GM19328 (cell line): ENCODE results near the gene FAM236C.
"Not testable (repeated sequence)": the region's sequence is repeated elsewhere in the genome, so short reads cannot be mapped to it uniquely, and the experiment has no call there.

Experiments
- ATAC-seq: cut with Tn5 transposase; IDR thresholded peaks from one replicate; pipeline ENCODE4 v1.9.1; 2021; ENCODE audit warnings: mild to moderate bottlenecking, moderate library complexity; ENCODE audit not compliant: unreplicated experiment

The FAM236C gene

DNA sequence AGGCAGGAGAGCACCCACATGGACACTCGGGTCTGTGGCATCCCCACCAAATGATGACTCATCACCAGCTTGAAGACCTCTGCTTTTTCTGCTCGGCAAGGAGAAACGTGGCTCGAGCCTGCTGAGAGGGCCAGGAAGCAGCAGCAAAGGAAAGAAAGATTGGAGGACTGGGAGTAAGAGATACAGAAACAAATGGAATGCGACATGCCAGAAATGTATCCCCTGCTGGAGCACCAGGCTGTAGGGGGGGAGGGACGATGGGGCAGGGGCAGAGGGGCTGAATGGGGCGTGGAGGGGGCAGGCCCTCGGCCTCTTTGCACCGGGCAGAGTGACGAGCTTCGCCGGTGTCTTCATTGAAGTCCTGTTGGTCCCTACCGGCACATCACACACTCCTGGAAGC lies at the start of gene FAM236C:
Gene FAM236C (plus strand): TSS at position 301 of the 400 bp plus-strand sequence. CDS start 100 bp downstream, outside the sequence.
- ATAC-seq = not testable (repeated sequence)

GRCh38 chrX:72882898-72883297 lies 29.5 kb upstream of the FAM236C start:
- ATAC-seq = not testable (repeated sequence)

DNA sequence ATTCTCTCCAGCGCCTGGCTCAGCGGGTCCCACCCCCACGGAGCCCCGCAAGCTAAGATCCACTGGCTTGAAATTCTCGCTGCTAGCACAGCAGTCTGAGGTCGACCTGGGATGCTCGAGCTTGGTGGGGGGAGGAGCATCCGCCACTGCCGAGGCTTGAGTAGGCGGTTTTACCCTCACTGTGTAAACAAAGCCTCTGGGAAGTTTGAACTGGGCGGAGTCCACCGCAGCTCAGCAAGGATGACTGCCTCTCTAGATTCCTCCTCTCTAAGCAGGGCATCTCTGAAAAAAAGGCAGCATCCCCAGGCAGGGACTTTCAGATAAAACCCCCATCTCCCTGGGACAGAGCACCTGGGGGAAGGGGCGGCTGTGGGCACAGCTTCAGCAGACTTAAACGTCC lies 22.7 kb upstream of the FAM236C start:
- ATAC-seq = not testable (repeated sequence)

- not testable (repeated sequence) for ATAC-seq
Observed at GRCh38 chrX:72916096-72916495, 3.7 kb downstream of the FAM236C start.

GRCh38 chrX:72932283-72932682 lies 19.9 kb downstream of the FAM236C start:
- ATAC-seq = not testable (repeated sequence)

- ATAC-seq = not testable (repeated sequence)
Observed at GRCh38 chrX:72936455-72936854, 24.0 kb downstream of the FAM236C start.

- ATAC-seq = not testable (repeated sequence)
Observed at GRCh38 chrX:72936882-72937455, 24.6 kb downstream of the FAM236C start.

DNA sequence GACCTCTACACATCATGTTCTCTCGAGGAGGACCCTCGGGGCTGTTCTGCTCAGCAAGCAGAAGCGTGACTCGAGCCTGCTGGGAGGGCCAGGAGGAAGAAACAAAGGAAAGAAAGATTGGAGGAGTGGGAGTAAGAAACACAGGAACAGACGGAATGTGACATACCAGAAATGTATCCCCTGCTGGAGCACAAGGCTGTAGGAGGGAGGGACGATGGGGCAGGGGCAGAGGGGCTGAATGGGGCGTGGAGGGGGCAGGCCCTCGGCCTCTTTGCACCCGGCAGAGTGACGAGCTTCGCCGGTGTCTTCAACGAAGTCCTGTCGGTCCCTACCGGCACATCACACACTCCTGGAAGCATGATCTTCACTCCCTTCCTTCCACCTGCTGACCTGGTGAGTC lies 25.5 kb downstream of the FAM236C start, which contains the start of gene FAM236A:
Gene FAM236A (plus strand): TSS at position 301 of the 400 bp plus-strand sequence. CDS start 57 bp downstream, at position 358.
- ATAC-seq = not testable (repeated sequence)

- not testable (repeated sequence) for ATAC-seq
Observed at GRCh38 chrX:72942272-72942671, 29.9 kb downstream of the FAM236C start.

DNA sequence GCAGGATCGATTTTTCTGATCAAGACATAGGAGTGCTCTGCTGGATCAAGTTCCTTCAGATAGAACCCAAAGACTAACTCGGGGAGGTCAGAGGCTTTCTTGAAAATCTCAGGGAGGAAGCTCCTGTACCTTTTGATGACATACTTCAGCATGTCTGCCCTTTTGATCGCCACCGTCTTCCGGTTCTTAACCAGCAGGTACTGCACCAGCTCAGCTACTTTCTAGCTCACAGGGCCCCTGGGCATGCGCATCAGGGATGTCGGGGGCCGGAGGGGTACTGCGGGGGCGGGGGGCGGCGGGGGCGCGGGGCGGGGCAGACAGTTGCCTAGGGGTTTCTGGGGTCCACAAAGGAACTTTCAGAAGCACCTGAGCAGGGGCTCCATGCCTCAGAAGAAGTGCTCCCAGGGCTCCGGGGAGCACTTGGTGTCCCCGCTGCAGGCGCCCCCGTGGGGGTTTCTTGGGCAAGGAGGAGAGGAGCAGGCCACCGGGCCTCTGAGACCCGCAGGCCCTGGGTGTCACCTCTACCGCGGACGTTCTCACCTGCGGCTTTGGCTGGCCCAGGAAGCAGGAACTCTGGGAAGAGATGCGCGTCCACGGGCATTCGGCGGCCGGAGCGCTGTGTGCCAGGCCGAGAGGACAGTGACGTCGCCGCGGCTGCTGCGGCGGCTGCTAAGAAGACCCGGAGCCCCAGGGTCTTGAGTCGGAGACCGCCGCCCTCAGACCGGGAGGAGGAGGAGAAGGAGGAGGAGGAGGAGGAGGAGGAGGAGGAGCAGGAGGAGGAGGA lies 30.8 kb downstream of the FAM236C start:
- not testable (repeated sequence) for ATAC-seq

DNA sequence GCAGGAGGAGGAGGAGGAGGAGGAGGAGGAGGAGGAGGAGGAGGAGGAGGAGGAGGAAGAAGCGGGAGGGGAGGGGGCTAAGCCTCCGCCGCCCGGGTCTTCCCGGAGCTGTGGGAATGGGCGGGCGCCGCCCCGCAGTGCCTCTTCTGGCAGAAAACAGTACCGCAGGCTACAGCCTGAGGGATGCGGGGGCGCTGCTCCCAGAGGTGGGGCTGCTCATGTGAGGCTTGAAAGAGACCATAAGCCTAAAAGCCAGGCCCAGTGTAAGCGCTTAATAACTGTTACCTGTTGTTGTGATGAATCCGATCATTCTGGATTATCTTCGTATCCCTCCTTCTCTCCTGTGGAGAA lies 31.4 kb downstream of the FAM236C start, which contains the start of gene DMRTC1:
Gene DMRTC1 (minus strand): TSS at position 19 of the 351 bp plus-strand sequence. CDS start 68,143 bp downstream, outside the sequence.
- ATAC-seq = not testable (repeated sequence)

- ATAC-seq = not testable (repeated sequence)
Observed at GRCh38 chrX:72959971-72960370, 47.6 kb downstream of the FAM236C start.
